ENCODE measurements around the gene ITGB4.
"Not testable (repeated sequence)": the region's sequence is repeated elsewhere in the genome, so short reads cannot be mapped to it uniquely, and the experiment has no call there.

The ITGB4 gene

GRCh38 chr17:75769536-75769935 is 48.3 kb downstream of the ITGB4 start:
- no peak for DNase-seq (ENCODE audit: low read depth in 2 of 3, low spot score in 2 of 3)

- no peak for DNase-seq (ENCODE audit: low read depth in 2 of 3, low spot score in 2 of 3)
Measured at GRCh38 chr17:75771334-75772281, 50.3 kb downstream of the ITGB4 start.

GRCh38 chr17:75773121-75773807 is 52.0 kb downstream of the ITGB4 start:
- no peak for DNase-seq (ENCODE audit: low read depth in 2 of 3, low spot score in 2 of 3)

- DNase-seq (ENCODE audit: low read depth in 2 of 3, low spot score in 2 of 3), result no peak
Measured at GRCh38 chr17:75773808-75774470, 52.7 kb downstream of the ITGB4 start.

GRCh38 chr17:75774471-75774990 is 53.3 kb downstream of the ITGB4 start:
- no peak for DNase-seq (ENCODE audit: low read depth in 2 of 3, low spot score in 2 of 3)

- no peak for DNase-seq (ENCODE audit: low read depth in 2 of 3, low spot score in 2 of 3)
Measured at GRCh38 chr17:75774991-75775668, 53.9 kb downstream of the ITGB4 start.

- no peak for DNase-seq (ENCODE audit: low read depth in 2 of 3, low spot score in 2 of 3)
Measured at GRCh38 chr17:75776386-75777295, 55.4 kb downstream of the ITGB4 start.

GRCh38 chr17:75777296-75777922 is 56.1 kb downstream of the ITGB4 start:
- DNase-seq (ENCODE audit: low read depth in 2 of 3, low spot score in 2 of 3), result no peak

- DNase-seq (ENCODE audit: low read depth in 2 of 3, low spot score in 2 of 3), result not testable (repeated sequence)
Measured at GRCh38 chr17:75778066-75778860, 57.0 kb downstream of the ITGB4 start.

GRCh38 chr17:75778861-75779249 is 57.6 kb downstream of the ITGB4 start:
- DNase-seq (ENCODE audit: low read depth in 2 of 3, low spot score in 2 of 3), result peak in 2 of 3 experiments; percentile 59 to 62

GRCh38 chr17:75779250-75779986 is 58.2 kb downstream of the ITGB4 start:
- peak; percentile 81 to 86 (median 84) for DNase-seq (ENCODE audit: low read depth in 2 of 3, low spot score in 2 of 3)

GRCh38 chr17:75779987-75780889 is 59.0 kb downstream of the ITGB4 start:
- DNase-seq (ENCODE audit: low read depth in 2 of 3, low spot score in 2 of 3), result no peak

- DNase-seq (ENCODE audit: low read depth in 2 of 3, low spot score in 2 of 3), result no peak
Measured at GRCh38 chr17:75783069-75783783, 62.0 kb downstream of the ITGB4 start.

- DNase-seq (ENCODE audit: low read depth in 2 of 3, low spot score in 2 of 3), result no peak
Measured at GRCh38 chr17:75783803-75784472, 62.7 kb downstream of the ITGB4 start.

GRCh38 chr17:75784473-75785015 is 63.3 kb downstream of the ITGB4 start, which contains the start of gene UNK:
Gene UNK, plus strand, starts transcription at chr17:75784806. Its CDS starts 75 bp downstream, at chr17:75784881.
- DNase-seq (ENCODE audit: low read depth in 2 of 3, low spot score in 2 of 3), result peak; percentile 88 to 89 (median 89)
